ENCODE results near the gene LDB1. TPM values are rescaled to one million over a fixed set of nuclear protein-coding genes. Genes with fewer than 3 reads are reported as not detected.

Gene LDB1
- 17.5 and 30.4 TPM in 2 replicates for total RNA-seq (2012; rRNA removed)

DNA sequence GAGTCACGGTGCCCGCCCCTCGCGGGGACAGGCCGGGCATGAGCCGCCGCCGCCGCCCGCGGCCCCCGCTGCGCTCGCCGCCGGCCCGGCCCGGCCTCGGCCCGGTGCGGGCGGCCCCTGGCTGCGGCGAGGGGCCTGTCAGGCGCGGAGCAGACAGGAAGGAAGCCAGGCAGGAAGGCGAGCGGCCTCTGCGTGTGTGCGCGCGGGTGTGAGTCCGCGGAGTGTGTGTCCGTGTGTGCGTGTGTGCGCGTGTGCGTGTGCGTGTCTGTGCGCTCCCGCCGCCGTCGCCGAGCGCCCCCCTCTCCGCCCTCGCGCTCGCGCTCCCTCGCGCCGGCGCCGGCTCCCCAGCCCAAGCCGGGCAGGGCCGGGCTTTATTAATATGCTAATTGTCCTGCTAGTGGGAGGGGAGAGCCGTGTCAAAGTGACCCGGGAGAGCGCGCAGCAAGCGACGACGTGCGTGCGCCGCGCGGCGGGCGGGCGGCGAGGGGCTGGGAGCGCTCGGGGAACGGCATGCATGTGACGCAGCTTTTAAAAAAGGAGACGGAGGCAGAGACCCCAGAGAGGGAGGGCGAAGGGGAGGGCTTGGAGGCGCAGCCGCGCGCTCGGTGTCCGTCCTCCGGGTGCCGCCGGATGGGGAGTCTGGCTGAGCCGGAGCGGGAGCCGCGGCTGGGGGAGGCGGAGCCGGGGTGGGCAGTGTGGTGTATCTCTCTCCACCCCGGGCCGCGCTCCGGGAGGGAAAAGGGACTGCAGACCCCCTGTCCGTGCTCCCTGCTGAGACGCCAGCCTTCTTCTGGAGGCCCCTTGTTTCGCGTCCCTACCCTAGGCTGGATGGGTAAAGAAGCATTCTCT is at the start of gene LDB1:
LDB1 (minus strand) TSS at position 227 of the 849 bp plus-strand sequence. CDS start 258 bp downstream, outside the sequence.
- no peaks in the 10 kb centered on the region for H3K27me3 ChIP-seq (ENCODE audit: control insufficient read depth, insufficient read depth, low read length)
- peak within 1 kb of the TSS; percentile 93 for H3K9ac ChIP-seq (ENCODE audit: low read depth, low read length)
- H3K4me2 ChIP-seq (ENCODE audit: low read length) = peak within 1 kb of the TSS; percentile 90
- peak within 1 kb of the TSS; percentile 95 for H3K4me3 ChIP-seq (ENCODE audit: low read length)
- H3K4me1 ChIP-seq (ENCODE audit: control insufficient read depth, insufficient read depth, low read length) = peaks cover 50% of the 10 kb centered on the region
- H3K36me3 ChIP-seq (ENCODE audit: insufficient read depth, low read length) = no peaks in the 10 kb centered on the region
- no peaks in the 10 kb centered on the region for H3K9me3 ChIP-seq (replicated peaks; ENCODE audit: low read length)

DNA sequence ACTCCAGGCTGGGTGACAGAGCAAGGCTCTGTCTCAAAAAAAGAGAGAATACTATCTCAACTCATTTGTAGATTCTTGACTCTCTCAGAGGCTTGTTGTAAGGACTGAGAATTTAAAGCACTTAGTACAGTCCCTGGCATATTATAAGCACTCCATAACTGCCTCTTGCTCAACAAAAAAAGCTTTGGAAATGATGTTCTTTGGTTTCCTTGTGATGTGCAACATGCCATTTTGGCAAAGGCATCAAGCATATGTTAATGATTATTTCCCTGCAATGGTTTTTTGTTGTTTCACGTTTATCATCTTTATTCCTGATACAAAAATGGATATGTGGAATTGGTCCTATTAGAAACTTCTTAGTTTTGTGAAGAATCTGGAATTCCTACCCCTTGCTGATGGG is 47.7 kb upstream of the LDB1 start:
- Histone ChIP-seq H3K4me3 (ENCODE audit: low read length) (no peak overlapping the region), H3K4me1 (ENCODE audit: control insufficient read depth, insufficient read depth, low read length) (no peaks in the 10 kb centered on the region), H3K9ac (ENCODE audit: low read depth, low read length) (no peak overlapping the region), H3K36me3 (ENCODE audit: insufficient read depth, low read length) (peaks cover 12% of the 10 kb centered on the region), H3K9me3 (replicated peaks; ENCODE audit: low read length) (no peaks in the 10 kb centered on the region), H3K4me2 (ENCODE audit: low read length) (no peak overlapping the region), H3K27me3 (ENCODE audit: control insufficient read depth, insufficient read depth, low read length) (no peaks in the 10 kb centered on the region)

- Histone ChIP-seq H3K4me3 (ENCODE audit: low read length) (no peak overlapping the region), H3K4me1 (ENCODE audit: control insufficient read depth, insufficient read depth, low read length) (peaks cover 4% of the 10 kb centered on the region), H3K36me3 (ENCODE audit: insufficient read depth, low read length) (peaks cover 54% of the 10 kb centered on the region), H3K9me3 (replicated peaks; ENCODE audit: low read length) (no peaks in the 10 kb centered on the region), H3K27me3 (ENCODE audit: control insufficient read depth, insufficient read depth, low read length) (no peaks in the 10 kb centered on the region), H3K4me2 (ENCODE audit: low read length) (no peak overlapping the region), H3K9ac (ENCODE audit: low read depth, low read length) (no peak overlapping the region)
Observed at GRCh38 chr10:102163342-102163989, 43.3 kb upstream of the LDB1 start.

- Histone ChIP-seq H3K36me3 (ENCODE audit: insufficient read depth, low read length) (peaks cover 75% of the 10 kb centered on the region), H3K9me3 (replicated peaks; ENCODE audit: low read length) (no peaks in the 10 kb centered on the region), H3K4me2 (ENCODE audit: low read length) (no peak overlapping the region), H3K4me1 (ENCODE audit: control insufficient read depth, insufficient read depth, low read length) (peaks cover 4% of the 10 kb centered on the region), H3K9ac (ENCODE audit: low read depth, low read length) (no peak overlapping the region), H3K4me3 (ENCODE audit: low read length) (no peak overlapping the region), H3K27me3 (ENCODE audit: control insufficient read depth, insufficient read depth, low read length) (no peaks in the 10 kb centered on the region)
Observed at GRCh38 chr10:102159831-102160230, 39.7 kb upstream of the LDB1 start.

GRCh38 chr10:102159051-102159597 is 39.0 kb upstream of the LDB1 start:
- peaks cover 4% of the 10 kb centered on the region for H3K4me1 ChIP-seq (ENCODE audit: control insufficient read depth, insufficient read depth, low read length)
- H3K36me3 ChIP-seq (ENCODE audit: insufficient read depth, low read length) = peaks cover 81% of the 10 kb centered on the region
- H3K9ac ChIP-seq (ENCODE audit: low read depth, low read length) = no peak overlapping the region
- H3K4me2 ChIP-seq (ENCODE audit: low read length) = no peak overlapping the region
- H3K4me3 ChIP-seq (ENCODE audit: low read length) = no peak overlapping the region
- H3K27me3 ChIP-seq (ENCODE audit: control insufficient read depth, insufficient read depth, low read length) = no peaks in the 10 kb centered on the region
- H3K9me3 ChIP-seq (replicated peaks; ENCODE audit: low read length) = no peaks in the 10 kb centered on the region

- Histone ChIP-seq H3K4me2 (ENCODE audit: low read length) (no peak overlapping the region), H3K9me3 (replicated peaks; ENCODE audit: low read length) (no peaks in the 10 kb centered on the region), H3K4me1 (ENCODE audit: control insufficient read depth, insufficient read depth, low read length) (peaks cover 10% of the 10 kb centered on the region), H3K27me3 (ENCODE audit: control insufficient read depth, insufficient read depth, low read length) (no peaks in the 10 kb centered on the region), H3K9ac (ENCODE audit: low read depth, low read length) (no peak overlapping the region), H3K36me3 (ENCODE audit: insufficient read depth, low read length) (peaks cover 63% of the 10 kb centered on the region), H3K4me3 (ENCODE audit: low read length) (no peak overlapping the region)
Observed at GRCh38 chr10:102157224-102157623, 37.1 kb upstream of the LDB1 start.

- peaks cover 47% of the 10 kb centered on the region for H3K36me3 ChIP-seq (ENCODE audit: insufficient read depth, low read length)
- H3K4me2 ChIP-seq (ENCODE audit: low read length) = no peak overlapping the region
- H3K9ac ChIP-seq (ENCODE audit: low read depth, low read length) = no peak overlapping the region
- no peak overlapping the region for H3K4me3 ChIP-seq (ENCODE audit: low read length)
- no peaks in the 10 kb centered on the region for H3K27me3 ChIP-seq (ENCODE audit: control insufficient read depth, insufficient read depth, low read length)
- peaks cover 21% of the 10 kb centered on the region for H3K4me1 ChIP-seq (ENCODE audit: control insufficient read depth, insufficient read depth, low read length)
- H3K9me3 ChIP-seq (replicated peaks; ENCODE audit: low read length) = no peaks in the 10 kb centered on the region
Observed at GRCh38 chr10:102154466-102155116, 34.4 kb upstream of the LDB1 start.

DNA sequence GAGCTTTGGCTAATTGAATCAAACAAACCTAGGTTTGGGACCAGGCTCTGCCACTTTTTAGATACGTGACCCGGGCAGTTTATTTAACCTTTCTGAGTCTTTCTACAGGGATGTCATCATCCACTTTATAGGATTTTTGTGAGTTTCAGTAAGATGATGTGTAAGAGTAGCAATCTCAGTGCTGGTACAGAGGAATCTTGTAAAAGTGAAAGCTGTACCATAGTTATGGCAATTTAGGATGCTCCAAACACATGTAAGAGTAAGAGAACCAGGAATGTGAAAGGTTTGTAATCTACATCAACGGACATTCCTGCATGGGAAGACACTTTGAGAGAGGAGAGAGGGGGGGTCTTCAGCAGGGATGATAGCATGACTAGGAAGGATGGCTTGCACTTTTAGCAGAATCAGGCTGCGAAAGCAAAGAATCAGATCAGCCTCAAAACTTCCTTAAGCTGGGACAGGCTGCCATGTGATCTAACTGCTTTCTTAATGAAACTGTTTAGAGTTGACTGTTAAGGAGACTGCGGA is 33.0 kb upstream of the LDB1 start:
- Histone ChIP-seq H3K4me1 (ENCODE audit: control insufficient read depth, insufficient read depth, low read length) (peaks cover 16% of the 10 kb centered on the region), H3K4me3 (ENCODE audit: low read length) (peak overlapping the region; percentile 94), H3K9ac (ENCODE audit: low read depth, low read length) (peak overlapping the region; percentile 95), H3K36me3 (ENCODE audit: insufficient read depth, low read length) (peaks cover 46% of the 10 kb centered on the region), H3K4me2 (ENCODE audit: low read length) (peak overlapping the region; percentile 96), H3K9me3 (replicated peaks; ENCODE audit: low read length) (no peaks in the 10 kb centered on the region), H3K27me3 (ENCODE audit: control insufficient read depth, insufficient read depth, low read length) (no peaks in the 10 kb centered on the region)

DNA sequence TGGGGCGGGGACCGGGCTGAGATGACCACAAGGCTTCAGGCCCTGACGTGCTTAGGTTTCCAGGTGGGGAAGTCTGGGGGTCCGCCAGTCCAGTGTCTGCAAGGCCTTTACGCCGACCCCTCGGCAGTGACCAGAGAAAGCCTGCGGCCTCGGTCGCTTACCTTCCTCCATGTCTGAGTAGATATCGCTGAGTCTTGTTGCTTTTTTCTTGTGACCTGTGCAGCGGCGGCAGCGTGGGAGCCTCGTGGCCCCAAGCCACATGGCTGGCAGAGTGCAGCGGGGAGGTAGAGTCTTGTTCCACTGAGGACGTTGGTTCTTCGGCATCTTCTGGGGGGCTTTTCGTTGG is 32.4 kb upstream of the LDB1 start:
- Histone ChIP-seq H3K27me3 (ENCODE audit: control insufficient read depth, insufficient read depth, low read length) (no peaks in the 10 kb centered on the region), H3K9me3 (replicated peaks; ENCODE audit: low read length) (no peaks in the 10 kb centered on the region), H3K36me3 (ENCODE audit: insufficient read depth, low read length) (peaks cover 46% of the 10 kb centered on the region), H3K4me3 (ENCODE audit: low read length) (peak overlapping the region; percentile 94), H3K9ac (ENCODE audit: low read depth, low read length) (peak overlapping the region; percentile 95), H3K4me1 (ENCODE audit: control insufficient read depth, insufficient read depth, low read length) (peaks cover 16% of the 10 kb centered on the region), H3K4me2 (ENCODE audit: low read length) (peak overlapping the region; percentile 96)

- H3K36me3 ChIP-seq (ENCODE audit: insufficient read depth, low read length) = peaks cover 46% of the 10 kb centered on the region
Observed at GRCh38 chr10:102151774-102152544, 31.8 kb upstream of the LDB1 start, which contains the start of gene NOLC1. TSS of gene NOLC1 (plus strand) at chr10:102152389. CDS start at chr10:102152411, 22 bp downstream.

More at GRCh38 chr10:102151774-102152544, 31.8 kb upstream of the LDB1 start, which contains the start of gene NOLC1:
- H3K27me3 ChIP-seq (ENCODE audit: control insufficient read depth, insufficient read depth, low read length) = no peaks in the 10 kb centered on the region
- peaks cover 16% of the 10 kb centered on the region for H3K4me1 ChIP-seq (ENCODE audit: control insufficient read depth, insufficient read depth, low read length)
- H3K9ac ChIP-seq (ENCODE audit: low read depth, low read length) = peak within 1 kb of the TSS; percentile 95
- H3K9me3 ChIP-seq (replicated peaks; ENCODE audit: low read length) = no peaks in the 10 kb centered on the region
- H3K4me3 ChIP-seq (ENCODE audit: low read length) = peak within 1 kb of the TSS; percentile 94
- H3K4me2 ChIP-seq (ENCODE audit: low read length) = peak within 1 kb of the TSS; percentile 96
